ENCODE results near the gene GPR153.

GRCh38 chr1:6243053-6243834 lies 17.7 kb downstream of the GPR153 start:
- TF ChIP-seq CTCF (IDR thresholded peaks at IDR 0.05) (no peak), EP300 (IDR thresholded peaks at IDR 0.05) (no peak), POLR2AphosphoS5 (IDR thresholded peaks at IDR 0.05) (no peak)
